GM18520 (cell line): Measurements from ENCODE around the gene MEIKIN.
"Not testable (repeated sequence)": the region's sequence is repeated elsewhere in the genome, so short reads cannot be mapped to it uniquely, and the experiment has no call there.

Experiments used
- ATAC-seq: cut with Tn5 transposase; IDR thresholded peaks from one replicate; pipeline ENCODE4 v1.9.1; 2021; ENCODE audit not compliant: unreplicated experiment

MEIKIN gene

GRCh38 chr5:131914472-131914871 lies 31.0 kb downstream of the MEIKIN start:
- ATAC-seq: no peak

- ATAC-seq: no peak
These were observed 31.9 kb downstream of the MEIKIN start for GRCh38 chr5:131913603-131914002.

- ATAC-seq: no peak
These were observed 38.8 kb downstream of the MEIKIN start for GRCh38 chr5:131906668-131907067.

- not testable (repeated sequence) for ATAC-seq
These were observed 43.2 kb downstream of the MEIKIN start for GRCh38 chr5:131902266-131902665.

GRCh38 chr5:131899686-131900085 lies 45.8 kb downstream of the MEIKIN start:
- ATAC-seq: no peak

GRCh38 chr5:131883984-131884383 lies 61.5 kb downstream of the MEIKIN start:
- no peak for ATAC-seq

- ATAC-seq: no peak
These were observed 65.8 kb downstream of the MEIKIN start for GRCh38 chr5:131879705-131880104.

GRCh38 chr5:131877873-131878272 lies 67.6 kb downstream of the MEIKIN start:
- ATAC-seq: no peak

GRCh38 chr5:131871251-131871650 lies 74.2 kb downstream of the MEIKIN start:
- not testable (repeated sequence) for ATAC-seq

GRCh38 chr5:131867524-131867923 lies 77.9 kb downstream of the MEIKIN start:
- no peak for ATAC-seq

GRCh38 chr5:131863700-131864099 lies 81.8 kb downstream of the MEIKIN start:
- no peak for ATAC-seq

GRCh38 chr5:131857388-131857787 lies 88.1 kb downstream of the MEIKIN start:
- ATAC-seq: no peak

- ATAC-seq: no peak
These were observed 90.0 kb downstream of the MEIKIN start for GRCh38 chr5:131855452-131855851.

- ATAC-seq: no peak
These were observed 91.3 kb downstream of the MEIKIN start for GRCh38 chr5:131854134-131854533.

- no peak for ATAC-seq
These were observed 96.8 kb downstream of the MEIKIN start for GRCh38 chr5:131848662-131849061.

- ATAC-seq: no peak
These were observed 98.9 kb downstream of the MEIKIN start for GRCh38 chr5:131846536-131846935.

- ATAC-seq: no peak
These were observed 99.6 kb downstream of the MEIKIN start for GRCh38 chr5:131845828-131846227.

GRCh38 chr5:131842971-131843370 lies 102.5 kb downstream of the MEIKIN start:
- ATAC-seq: not testable (repeated sequence)

- not testable (repeated sequence) for ATAC-seq
These were observed 112.8 kb downstream of the MEIKIN start for GRCh38 chr5:131832702-131833101.

- peak; percentile 92 for ATAC-seq
These were observed 120.0 kb downstream of the MEIKIN start for GRCh38 chr5:131825404-131826013.

- no peak for ATAC-seq
These were observed 120.8 kb downstream of the MEIKIN start for GRCh38 chr5:131824631-131825030.

GRCh38 chr5:131821221-131821620 lies 124.2 kb downstream of the MEIKIN start:
- ATAC-seq: no peak

- no peak for ATAC-seq
These were observed 127.3 kb downstream of the MEIKIN start for GRCh38 chr5:131818001-131818724.
